ENCODE measurements around the gene MIB2.

Gene MIB2

DNA sequence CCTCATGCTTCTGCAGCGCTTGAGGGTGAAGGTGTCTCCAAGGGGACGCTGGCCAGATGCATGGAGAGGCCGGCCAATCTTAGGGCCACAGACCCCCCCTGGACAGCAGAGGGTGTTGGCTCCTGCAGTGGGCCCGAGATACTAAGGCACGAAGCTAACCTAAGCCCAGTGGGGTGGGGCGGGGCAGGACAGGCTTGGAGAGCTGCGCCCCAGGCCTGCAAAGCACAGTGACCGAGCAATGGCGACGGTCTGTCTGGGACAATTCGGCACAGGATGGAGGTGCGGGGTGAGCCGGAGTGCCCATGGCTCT lies 16.6 kb upstream of the MIB2 start:
- no peak for DNase-seq

DNA sequence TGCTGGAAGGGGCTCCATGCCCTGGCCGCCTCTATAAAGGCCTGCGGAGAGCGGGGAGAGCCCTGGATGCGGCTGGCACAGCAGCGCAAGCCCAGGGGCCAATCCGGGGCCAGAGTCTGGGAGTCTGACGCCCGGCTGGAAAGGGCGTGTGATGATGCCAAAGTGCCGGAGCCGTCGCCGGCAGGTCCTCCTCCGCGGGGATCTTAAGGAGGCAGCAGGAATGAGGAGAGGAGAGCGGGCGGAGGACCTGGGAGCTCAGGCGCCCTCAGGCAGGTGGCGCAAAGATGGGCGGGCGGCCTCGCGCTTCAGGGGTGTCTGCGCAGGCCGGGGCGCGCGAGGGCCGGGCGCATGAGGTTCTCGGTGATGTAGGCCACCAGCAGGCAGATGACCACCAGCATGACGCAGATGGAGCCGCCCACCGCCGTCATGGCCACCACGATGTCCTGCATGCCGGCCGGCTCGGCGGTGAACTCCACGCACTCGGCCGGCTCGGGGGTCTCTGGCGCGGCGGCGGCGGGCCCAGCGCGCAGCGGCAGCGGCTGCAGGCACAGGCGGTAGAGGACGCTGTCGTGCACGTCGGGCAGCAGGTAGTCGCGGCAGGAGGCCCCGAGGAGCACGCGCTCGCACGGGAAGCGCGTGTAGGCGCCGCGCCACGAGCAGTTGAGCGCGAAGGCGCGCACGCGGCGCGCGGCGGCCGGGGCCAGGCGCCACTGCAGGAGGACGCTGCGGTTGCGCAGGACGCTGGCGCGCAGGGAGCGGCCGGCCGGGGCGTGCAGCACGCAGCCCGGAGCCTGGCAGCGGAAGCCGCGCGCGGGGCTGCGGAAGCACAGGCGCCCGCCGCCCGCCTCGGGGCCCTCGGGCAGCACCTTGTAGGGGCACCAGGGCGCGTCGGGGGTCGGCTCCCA lies 16.0 kb upstream of the MIB2 start:
- peak; percentile 67 for DNase-seq

DNA sequence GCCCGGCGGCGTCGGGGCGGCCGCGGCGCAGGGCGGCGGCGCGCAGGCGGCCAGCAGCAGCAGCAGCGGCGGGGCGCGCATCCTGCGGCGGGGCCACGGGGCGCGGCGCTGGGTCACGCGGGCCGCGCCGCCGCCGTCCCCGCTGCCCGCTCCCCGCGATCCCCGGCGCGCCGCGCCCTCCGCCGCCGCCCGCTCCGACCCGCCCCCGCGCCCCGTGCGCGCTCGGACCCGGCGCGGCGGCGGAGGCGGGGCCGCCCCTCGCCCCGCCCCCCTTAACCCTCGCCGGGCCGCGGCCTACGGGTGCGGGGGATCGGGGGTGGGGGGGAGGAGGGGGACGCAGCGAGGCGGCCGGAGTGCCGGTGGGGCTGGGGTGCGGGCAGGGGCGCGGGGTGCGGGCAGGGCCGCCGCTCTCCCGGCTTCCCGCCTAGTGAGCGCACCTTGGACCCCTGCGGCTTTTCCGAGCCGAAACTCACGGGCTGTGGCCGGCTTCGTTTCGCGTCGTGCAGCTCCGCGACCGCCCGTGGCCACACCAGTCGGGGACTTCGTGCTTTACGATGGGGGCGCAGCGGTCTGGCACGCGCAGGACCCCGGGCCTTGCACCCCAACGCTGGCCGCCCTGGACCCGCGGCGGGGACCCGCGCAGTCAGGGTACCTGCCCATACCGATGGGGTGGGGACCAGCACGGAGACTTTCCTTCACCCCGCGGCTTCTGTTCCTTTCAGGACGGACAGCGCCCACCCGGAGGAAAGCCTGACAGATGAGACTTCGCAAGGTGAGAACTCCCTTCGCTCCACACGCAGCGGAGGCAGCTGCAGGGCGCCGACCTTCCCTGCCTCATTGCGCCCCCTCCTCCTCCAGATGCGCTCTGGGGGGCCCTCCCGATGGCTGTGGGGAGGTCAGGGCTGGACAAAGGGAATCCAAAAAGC lies 15.1 kb upstream of the MIB2 start, which contains the start of gene FNDC10:
FNDC10 (minus strand) TSS at position 201 of the 926 bp plus-strand sequence; CDS start at position 81, 120 bp downstream.
- DNase-seq, result peak; percentile 34

DNA sequence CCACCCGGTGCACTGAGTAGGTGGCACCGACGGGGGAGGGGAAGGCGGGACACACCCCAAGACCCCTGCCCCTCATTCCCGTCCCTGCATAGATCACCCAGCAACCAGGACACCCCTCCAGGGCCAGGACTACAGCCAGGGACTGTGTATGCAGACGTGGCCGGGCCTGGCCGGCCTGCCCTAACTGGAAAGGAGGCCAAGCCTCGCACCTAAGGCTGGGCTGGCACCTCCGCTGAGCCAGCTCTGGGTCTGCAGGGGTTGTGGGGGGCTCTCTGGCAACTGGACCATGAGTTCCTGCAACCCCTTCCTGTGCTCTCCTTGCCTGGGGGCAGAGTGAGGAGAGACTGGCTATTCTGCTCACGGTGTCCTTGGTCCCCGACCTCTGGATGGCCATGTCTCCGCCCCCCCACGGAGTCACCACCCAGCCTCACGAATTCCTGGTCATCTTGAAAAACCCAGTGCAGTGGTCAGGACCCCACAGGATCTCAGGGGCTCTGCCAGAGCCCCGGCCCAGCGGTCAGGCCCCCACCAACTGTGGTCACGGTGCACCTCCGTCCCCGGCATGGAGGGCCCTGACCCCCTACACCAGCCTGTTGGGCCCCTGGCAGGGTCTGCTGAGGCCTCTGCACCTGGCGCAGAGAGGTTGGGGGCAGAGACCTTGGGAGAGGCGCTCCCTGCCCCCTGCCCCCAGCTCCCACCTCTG lies 14.3 kb upstream of the MIB2 start:
- DNase-seq, result no peak

DNA sequence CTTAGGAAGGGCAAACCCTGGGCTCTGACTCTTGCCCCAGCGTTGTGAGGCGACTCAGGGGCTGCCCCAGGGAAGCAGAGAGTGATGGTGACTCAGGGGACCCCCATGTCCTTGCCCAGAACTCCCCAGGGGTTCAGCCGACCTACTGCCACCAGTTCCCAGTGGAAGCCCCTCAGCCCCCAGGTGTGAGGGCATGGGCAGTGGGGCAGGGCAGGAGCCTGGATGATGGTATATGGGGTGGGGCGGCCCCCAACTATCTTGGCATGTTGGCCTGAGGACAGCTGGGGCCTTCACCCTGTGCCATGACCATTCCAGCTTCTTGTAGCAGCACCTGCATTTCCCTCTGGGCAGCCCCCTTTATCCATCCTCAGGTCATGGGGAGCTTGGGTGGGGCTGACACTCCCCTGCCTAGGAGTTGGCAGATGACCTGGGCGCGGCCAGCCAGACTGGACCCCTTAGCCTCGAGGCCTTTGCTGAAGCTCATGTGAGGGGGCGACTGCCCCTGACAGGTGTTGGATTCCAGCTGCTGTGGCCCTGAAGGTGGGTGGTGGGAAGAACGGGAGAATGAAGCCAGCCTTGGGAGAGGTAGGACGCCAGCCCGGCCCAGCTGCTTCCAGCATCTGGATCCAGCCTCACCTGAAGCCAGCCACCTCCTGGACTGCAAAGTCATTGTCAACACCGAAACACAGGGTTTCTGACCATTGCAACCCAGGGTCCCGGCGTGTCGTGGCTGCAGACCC lies 13.6 kb upstream of the MIB2 start:
- DNase-seq, result no peak

DNA sequence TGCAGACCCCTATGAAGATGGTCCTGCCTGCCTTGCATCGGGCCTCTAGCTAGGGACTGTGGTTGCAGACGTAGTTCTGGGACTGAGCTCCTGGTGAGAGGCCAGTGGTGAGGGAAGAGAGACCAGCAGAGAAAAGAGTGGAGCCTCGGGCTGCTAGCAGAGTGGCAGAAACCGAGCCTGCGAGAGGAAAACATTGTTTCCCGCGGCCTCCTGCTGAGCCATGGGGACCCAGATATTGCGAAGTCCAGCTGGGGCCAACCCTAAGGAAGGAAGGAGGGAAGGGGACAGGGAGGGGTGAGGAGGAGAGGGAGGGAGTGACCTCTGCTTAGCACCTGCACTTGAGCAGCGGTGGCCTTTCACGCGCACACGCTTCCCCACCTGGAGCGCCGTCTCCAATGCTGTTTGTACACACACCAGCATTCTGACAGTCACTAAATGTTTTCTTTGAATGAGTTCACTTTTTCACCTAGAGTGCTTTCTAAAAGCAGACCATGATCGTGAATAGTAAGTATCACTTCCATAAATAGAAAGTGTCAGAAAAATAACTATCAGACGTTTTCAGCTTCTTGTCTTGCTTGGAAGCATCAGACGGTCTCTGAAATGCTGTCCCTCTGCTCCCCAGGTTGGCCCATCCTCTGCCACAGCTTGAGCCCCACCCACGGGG lies 12.9 kb upstream of the MIB2 start:
- DNase-seq, result no peak

DNA sequence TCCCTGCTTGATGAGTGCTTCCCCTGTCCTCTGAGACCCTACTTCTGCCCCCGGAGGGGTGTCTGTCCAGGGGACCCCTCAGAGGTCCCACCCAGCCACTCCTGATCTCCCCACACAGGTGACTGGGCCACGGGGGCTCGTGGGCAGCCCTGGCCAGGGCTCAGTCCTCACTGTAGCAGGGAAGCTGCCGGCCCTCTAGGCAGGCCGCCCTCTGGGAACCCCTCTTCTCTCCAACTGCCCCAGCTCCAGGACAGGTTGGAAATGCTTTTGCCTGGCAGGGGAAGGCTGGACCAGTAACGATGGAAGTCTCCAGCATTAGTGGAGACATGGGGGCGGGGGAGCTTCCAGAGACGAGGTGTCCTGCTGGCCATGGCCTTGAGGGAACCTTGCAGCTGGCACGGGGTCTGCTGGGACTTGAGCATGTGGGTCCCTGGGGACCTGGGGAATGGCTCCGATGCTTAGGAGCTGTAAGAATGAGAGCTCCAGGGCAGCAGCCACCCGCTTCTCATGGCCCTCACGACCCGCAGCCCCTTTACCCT lies 12.3 kb upstream of the MIB2 start:
- DNase-seq, result no peak

DNA sequence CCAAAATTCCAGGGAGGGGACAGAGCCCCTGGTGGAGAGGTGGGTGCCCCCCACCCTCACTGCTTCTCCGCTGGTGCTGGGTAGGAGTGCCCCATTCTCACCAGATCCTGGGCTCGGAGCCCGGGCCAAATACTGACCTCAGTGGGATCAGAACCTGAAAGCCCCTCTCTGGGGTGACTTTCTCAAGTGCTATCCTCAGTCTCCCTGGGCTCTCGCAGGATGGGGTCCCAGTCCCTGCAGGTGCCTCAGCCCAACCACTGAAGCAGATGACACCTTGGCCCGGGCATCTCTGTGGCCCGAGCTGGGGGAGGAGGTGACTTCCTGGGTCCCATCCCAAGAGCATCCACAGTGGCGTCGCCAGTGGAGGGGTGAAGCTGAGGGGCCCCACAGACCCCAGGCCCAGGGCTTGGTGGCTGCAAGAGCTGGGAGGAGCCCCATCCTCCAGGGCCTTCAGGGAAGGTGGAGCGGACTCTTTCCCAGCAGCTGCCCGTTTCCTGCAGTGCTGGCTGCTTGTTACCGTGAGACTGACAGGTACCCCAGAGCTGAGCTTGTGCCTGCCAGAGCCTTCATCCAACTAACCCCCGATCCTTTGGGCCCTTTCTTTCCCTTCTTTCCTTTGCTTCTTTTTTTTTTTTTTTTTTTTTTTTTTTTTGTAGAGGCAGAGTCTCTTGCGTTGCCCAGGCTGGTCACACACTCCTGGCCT lies 11.5 kb upstream of the MIB2 start:
- no peak for DNase-seq

DNA sequence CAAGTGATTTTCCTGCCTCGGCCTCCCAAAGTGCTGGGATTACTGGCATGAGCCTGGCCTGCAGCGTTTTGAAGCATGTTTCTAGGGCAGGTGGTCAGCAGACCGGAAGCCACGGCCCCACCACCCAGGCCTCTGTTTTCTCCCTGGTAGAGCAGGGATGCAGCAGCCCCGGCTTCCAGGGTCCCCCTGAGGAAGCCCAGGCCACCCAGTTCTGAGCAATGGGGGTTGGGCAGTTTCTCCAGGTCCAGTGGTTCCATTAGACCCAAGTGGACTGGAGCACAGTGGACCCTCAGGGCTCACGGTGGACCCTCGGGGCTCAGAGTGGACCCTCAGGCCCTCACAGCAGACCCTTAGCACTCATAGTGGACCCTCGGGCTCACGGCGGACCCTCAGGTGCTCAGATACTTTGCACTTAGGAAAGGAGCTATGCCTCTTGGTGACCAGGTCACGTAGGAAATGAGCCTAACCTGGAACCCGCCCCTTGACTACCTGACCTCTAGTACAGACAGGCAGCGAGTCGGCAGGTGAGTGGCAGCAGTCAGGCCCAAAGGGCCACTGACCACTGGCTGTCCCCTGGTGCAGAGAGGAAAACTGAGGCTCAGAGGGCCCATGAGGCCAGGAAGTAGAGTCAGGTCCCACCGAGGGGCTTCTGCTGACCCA lies 10.8 kb upstream of the MIB2 start:
- DNase-seq, result no peak

DNA sequence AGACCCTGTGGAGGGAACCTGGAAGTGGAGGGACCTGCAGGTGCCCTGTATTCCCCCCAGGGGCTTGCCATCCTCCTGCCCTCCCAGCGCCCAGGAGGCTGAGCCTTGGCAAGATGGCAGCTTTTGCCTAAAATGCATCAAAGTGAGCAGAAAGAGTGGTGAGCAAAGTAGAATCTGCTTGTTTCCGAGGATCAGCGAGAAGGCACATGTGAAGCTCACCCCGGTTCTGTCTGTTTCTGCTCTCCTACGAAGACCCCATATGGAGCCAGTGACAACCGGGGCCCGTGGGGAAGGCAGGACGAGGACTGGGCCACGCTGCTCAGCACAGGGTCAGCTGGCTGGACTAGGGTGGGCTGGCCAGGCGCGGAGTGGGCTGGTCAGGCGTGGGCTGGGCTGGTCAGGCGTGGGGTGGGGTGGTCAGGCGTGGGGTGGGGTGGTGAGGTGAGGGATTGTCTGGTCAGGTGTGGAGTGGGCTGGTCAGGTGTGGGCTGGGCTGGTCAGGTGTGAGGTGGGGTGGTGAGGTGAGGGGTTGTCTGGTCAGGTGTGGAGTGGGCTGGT lies 10.2 kb upstream of the MIB2 start:
- no peak for DNase-seq

DNA sequence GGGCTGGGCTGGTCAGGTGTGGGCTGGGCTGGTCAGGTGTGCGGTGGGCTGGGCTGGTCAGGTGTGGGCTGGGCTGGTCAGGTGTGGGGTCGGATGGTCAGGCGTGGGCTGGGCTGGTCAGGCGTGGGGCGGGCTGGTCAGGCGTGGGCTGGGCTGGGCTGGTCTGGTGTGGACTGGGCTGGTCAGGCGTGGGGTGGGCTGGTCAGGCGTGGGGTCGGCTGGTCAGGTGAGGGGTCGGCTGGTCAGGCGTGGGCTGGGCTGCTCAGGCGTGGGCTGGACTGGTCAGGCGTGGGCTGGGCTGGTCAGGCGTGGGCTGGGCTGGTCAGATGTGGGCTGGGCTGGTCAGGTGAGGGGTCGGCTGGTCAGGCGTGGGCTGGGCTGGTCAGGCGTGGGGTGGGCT lies 9.6 kb upstream of the MIB2 start:
- DNase-seq, result no peak

DNA sequence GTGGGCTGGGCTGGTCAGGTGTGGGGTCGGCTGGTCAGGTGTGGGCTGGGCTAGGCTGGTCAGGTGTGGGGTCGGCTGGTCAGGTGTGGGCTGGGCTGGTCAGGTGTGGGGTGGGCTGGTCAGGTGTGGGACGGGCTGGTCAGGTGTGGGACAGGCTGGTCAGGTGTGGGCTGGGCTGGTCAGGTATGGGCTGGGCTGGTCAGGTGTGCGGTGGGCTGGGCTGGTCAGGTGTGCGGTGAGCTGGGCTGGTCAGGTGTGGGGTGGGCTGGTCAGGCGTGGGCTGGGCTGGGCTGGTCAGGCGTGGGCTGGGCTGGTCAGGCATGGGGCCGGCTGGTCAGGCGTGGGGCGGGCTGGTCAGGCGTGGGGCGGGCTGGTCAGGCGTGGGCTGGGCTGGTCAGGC lies 9.1 kb upstream of the MIB2 start:
- DNase-seq, result no peak

DNA sequence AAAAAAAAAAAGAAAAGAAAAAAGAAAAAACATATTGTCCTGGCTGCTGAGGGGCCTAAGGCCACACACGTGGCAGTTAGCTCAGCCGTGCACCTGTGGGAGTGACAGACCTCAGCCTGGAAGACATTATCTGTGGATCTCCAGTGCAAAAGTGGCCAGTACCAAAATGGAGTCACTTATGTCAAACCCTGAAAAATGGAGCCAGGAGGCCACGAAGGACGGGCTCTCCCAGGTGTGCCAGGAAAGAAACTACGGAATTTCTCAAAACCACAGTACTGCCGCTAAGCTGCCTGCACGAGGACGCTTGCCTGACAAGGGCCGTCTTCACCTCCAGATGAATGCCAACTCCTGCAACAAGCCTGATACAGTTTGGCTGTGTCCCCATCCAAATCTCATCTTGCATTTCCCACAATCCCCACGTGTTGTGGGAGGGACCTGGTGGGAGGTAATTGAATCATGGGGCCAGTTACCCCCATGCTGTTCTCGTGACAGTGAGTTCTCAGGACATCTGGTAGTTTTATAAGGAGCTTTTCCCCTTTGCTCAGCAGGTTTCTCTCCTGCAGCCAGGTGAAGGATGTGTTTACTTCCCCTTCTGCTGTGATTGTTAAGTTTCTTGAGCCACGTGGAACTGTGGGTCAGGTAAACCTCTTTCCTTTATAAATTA lies 5.3 kb upstream of the MIB2 start:
- DNase-seq, result no peak

DNA sequence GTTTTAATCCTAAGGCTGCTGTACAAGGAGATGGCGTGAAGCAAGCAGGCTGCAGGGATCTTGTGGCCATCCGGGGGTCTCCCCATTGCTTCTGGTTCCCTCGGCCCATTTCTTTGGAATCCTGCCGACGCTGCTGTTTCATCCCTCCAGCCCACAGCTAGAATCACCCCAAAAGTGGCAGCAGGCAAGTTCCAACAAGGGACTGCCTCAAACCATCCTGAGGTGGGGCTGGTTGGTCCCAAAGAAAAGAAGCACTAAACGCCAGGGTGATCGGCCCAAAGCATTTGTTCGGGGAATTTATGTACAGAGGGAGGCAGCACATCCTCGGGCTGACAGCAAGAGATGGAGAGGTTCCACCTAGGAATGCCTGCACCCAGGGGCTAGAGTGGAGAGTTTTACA lies 4.5 kb upstream of the MIB2 start:
- no peak for DNase-seq

DNA sequence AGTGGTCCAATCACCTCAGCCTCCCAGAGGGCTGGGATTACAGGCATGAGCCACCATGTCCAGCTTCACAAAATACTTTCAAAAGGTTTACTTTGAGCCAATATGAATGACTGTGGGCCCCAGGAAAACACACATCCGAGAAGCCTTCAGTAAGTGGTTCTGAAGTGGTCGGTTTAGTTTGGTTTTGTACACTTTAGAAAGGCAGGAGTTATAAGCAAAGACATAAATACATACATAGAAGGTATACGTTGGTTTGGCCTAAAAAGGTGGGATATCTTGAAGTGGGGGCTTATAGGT lies 3.2 kb upstream of the MIB2 start:
- DNase-seq, result no peak

DNA sequence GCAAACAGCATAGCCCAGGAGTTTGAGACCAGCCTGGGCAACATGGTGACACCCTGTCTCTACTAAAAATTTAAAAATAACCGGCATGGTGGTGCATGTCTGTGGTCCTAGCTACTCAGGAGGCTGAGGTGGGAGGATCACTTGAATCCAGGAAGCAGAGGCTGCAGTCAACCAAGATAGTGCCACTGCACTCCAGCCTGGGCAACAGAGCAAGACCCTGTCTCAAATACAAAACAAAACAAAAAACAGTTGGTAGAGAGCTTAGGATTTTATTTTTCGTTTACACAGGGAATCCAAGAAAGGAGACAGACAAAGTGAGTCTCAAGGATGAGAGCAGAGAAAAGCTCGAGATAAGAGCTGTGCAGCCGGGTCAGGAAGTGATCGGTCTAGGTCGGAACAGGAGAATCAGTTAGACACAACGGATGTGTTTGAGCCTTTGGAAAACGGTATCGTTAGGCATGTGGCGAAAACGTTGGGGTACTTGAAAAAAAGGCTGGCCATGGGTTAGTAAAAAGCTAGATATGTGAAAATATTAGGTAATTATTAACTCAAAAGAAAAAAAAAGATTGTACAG lies 1.7 kb upstream of the MIB2 start:
- no peak for DNase-seq

DNA sequence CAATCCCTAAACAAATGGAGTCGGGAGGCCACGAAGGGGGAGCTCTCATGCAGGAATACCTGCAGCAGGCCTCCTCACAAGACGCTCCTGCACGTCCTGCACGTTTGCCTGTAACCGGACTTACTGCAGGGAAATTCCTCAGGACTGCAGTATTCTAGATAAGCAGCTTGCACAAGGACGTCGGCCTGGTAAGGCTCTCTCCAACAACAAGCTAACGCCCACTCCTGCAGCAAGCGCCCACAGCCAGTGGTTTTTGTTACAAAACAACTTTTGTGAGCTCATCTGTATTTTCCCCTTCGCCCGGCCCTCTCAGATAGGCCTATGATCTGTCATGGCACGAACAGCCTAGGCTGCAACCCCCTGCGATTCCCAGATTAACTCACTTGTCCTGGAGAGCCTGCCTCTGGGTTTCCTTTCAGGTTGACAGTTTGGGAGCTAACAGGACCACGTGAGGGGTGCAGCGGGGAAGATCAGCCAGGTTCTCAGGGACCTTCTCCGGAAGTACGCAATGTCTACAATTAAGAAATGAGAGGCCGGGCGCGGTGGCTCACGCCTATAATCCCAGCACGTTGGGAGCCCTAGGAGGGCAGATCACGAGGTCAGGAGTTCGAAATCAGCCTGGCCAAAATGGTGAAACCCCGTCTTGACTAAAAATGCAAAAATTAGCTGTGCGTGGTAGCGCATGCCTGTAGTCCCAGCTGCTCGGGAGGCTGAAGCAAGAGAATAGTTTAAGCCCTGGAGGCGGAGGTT lies 921 bp upstream of the MIB2 start:
- DNase-seq, result peak; percentile 50

DNA sequence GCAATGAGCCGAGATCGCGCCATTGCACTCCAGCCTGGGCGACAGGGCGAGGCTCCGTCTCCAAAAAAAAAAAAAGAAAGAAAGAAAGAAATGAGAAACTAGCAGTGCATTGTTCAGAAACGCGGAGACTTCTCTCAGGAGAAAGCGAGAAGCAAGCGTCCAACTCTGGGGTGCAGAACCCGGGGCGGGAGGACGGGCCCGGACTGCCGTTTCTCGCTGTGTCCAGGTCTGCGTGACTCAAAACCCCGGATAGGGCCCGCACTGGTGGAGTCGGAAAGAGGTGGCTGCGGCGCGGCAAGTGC lies 395 bp upstream of the MIB2 start:
- DNase-seq, result no peak
